ENCODE data around the gene NUDT16L1. TPM values are rescaled to one million over a fixed set of nuclear protein-coding genes. Genes with fewer than 3 reads are reported as not detected.

The NUDT16L1 gene
- polyA plus RNA-seq, 1 donor from 2014 or later, result 125 TPM

DNA sequence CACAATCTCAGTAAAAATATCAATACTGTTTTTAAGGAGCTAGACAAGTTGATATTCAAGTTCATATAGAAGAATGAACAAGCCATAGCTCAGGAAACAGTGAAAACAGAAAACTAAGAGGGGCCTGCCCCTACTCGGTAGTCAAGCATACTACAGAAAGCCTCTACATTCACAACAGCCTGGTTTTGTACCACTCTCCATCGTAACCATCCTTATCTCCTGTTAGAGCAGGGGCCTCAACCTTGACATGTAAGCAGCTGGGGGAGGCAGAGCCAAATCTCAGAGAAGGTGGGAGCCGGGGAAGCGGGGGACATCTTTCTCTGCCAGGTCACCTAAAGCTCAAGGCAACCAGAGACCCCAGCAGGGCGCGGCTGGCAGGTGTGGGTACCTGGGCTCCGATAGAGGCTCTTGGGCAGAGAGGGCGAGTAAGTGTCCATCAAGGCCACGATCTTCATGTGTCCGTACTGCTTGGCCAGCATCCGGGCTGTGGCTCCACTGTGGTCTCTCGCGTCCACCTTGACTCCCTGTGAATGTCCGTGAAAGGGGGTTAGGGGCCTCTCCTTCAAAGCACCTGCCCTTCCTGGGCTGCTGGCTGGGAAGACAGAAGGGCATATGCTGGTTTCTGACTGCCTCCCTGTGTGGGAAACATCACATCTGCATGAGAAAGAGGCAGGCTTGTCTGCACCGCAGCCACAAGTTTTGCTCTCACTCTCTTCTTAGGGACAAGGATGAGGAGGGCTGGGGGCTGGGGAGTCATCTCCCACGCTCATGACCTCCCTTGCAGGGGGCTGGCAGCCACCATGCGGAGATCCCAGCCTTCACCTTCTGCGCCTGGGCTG, 20.5 kb downstream of the NUDT16L1 start:
- no peaks in the 10 kb centered on the region for H3K9me2 ChIP-seq (ENCODE audit: insufficient read depth, low read length)
- no peak overlapping the region for H3K4me3 ChIP-seq (ENCODE audit: low read length)
- no peaks in the 10 kb centered on the region for H3K27me3 ChIP-seq (ENCODE audit: insufficient read depth, low read depth, low read length)
- no peaks in the 10 kb centered on the region for H3K36me3 ChIP-seq (ENCODE audit: insufficient read depth, low read length)
- no peaks in the 10 kb centered on the region for H3K79me2 ChIP-seq (replicated peaks; ENCODE audit: insufficient read depth, low read length)
- no peak overlapping the region for H2AFZ ChIP-seq (ENCODE audit: low read depth, low read length)
- H3K27ac ChIP-seq (ENCODE audit: low read length), result no peak overlapping the region
- no peak overlapping the region for H3K9ac ChIP-seq (ENCODE audit: low read length)
- H3F3A ChIP-seq (ENCODE audit: insufficient read depth, low read length, poor library complexity, severe bottlenecking), result no peaks in the 10 kb centered on the region
- no peaks in the 10 kb centered on the region for H3K9me3 ChIP-seq (ENCODE audit: low read length)
- no peaks in the 10 kb centered on the region for H4K20me1 ChIP-seq (ENCODE audit: insufficient read depth)
- no peak for TF ChIP-seq TAF1 (IDR thresholded peaks at IDR 0.05; ENCODE audit: low read depth)
- no peak overlapping the region for H3K4me2 ChIP-seq (ENCODE audit: low read length)

DNA sequence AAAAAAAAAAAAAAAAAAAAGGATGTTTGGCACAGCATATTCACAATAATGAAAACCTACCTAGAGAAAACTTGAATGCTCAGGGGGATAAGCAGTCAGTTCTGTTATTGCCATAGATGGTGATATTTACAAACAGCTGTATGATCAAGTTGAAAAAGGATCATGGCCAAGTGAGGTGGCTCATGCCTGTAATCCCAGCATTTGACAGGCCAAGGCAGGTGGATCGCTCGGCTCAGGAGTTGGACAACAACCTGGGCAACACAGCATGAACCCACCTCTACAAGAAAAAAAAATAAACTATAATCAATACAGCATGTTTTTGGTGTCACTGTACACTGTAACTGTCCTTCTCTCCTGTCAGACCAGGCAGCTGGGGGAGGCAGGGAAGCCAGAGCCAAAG, 21.6 kb downstream of the NUDT16L1 start:
- Histone ChIP-seq H3F3A (ENCODE audit: insufficient read depth, low read length, poor library complexity, severe bottlenecking) (no peaks in the 10 kb centered on the region), H4K20me1 (ENCODE audit: insufficient read depth) (no peaks in the 10 kb centered on the region), H3K27me3 (ENCODE audit: insufficient read depth, low read depth, low read length) (no peaks in the 10 kb centered on the region), H2AFZ (ENCODE audit: low read depth, low read length) (no peak overlapping the region), H3K4me2 (ENCODE audit: low read length) (no peak overlapping the region), H3K9ac (ENCODE audit: low read length) (no peak overlapping the region), H3K9me3 (ENCODE audit: low read length) (no peaks in the 10 kb centered on the region), H3K4me3 (ENCODE audit: low read length) (no peak overlapping the region), H3K9me2 (ENCODE audit: insufficient read depth, low read length) (no peaks in the 10 kb centered on the region), H3K27ac (ENCODE audit: low read length) (no peak overlapping the region), H3K36me3 (ENCODE audit: insufficient read depth, low read length) (no peaks in the 10 kb centered on the region), H3K79me2 (replicated peaks; ENCODE audit: insufficient read depth, low read length) (no peaks in the 10 kb centered on the region)
- TF ChIP-seq RAD21 (conservative IDR thresholded peaks at IDR 0.05), result no peak
- no peak for TF ChIP-seq EZH2 (IDR thresholded peaks at IDR 0.05; ENCODE audit: borderline replicate concordance, insufficient read depth, low read length, poor library complexity, severe bottlenecking)
- no peak for TF ChIP-seq MXI1 (conservative IDR thresholded peaks at IDR 0.05; ENCODE audit: poor library complexity, severe bottlenecking)
- no peak for TF ChIP-seq EP300 (conservative IDR thresholded peaks at IDR 0.05; ENCODE audit: poor library complexity, severe bottlenecking)
- no peak for TF ChIP-seq TAF1 (IDR thresholded peaks at IDR 0.05; ENCODE audit: low read depth)
- TF ChIP-seq SMC3 (conservative IDR thresholded peaks at IDR 0.05; ENCODE audit: poor library complexity), result no peak
- TF ChIP-seq, protein P1, sequence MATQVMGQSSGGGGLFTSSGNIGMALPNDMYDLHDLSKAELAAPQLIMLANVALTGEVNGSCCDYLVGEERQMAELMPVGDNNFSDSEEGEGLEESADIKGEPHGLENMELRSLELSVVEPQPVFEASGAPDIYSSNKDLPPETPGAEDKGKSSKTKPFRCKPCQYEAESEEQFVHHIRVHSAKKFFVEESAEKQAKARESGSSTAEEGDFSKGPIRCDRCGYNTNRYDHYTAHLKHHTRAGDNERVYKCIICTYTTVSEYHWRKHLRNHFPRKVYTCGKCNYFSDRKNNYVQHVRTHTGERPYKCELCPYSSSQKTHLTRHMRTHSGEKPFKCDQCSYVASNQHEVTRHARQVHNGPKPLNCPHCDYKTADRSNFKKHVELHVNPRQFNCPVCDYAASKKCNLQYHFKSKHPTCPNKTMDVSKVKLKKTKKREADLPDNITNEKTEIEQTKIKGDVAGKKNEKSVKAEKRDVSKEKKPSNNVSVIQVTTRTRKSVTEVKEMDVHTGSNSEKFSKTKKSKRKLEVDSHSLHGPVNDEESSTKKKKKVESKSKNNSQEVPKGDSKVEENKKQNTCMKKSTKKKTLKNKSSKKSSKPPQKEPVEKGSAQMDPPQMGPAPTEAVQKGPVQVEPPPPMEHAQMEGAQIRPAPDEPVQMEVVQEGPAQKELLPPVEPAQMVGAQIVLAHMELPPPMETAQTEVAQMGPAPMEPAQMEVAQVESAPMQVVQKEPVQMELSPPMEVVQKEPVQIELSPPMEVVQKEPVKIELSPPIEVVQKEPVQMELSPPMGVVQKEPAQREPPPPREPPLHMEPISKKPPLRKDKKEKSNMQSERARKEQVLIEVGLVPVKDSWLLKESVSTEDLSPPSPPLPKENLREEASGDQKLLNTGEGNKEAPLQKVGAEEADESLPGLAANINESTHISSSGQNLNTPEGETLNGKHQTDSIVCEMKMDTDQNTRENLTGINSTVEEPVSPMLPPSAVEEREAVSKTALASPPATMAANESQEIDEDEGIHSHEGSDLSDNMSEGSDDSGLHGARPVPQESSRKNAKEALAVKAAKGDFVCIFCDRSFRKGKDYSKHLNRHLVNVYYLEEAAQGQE (IDR thresholded peaks at IDR 0.05; ENCODE audit: borderline replicate concordance), result no peak
- TF ChIP-seq, protein P2, sequence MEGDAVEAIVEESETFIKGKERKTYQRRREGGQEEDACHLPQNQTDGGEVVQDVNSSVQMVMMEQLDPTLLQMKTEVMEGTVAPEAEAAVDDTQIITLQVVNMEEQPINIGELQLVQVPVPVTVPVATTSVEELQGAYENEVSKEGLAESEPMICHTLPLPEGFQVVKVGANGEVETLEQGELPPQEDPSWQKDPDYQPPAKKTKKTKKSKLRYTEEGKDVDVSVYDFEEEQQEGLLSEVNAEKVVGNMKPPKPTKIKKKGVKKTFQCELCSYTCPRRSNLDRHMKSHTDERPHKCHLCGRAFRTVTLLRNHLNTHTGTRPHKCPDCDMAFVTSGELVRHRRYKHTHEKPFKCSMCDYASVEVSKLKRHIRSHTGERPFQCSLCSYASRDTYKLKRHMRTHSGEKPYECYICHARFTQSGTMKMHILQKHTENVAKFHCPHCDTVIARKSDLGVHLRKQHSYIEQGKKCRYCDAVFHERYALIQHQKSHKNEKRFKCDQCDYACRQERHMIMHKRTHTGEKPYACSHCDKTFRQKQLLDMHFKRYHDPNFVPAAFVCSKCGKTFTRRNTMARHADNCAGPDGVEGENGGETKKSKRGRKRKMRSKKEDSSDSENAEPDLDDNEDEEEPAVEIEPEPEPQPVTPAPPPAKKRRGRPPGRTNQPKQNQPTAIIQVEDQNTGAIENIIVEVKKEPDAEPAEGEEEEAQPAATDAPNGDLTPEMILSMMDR (IDR thresholded peaks at IDR 0.05; ENCODE audit: poor library complexity, severe bottlenecking), result no peak
- no peak for TF ChIP-seq POLR2AphosphoS5 (IDR thresholded peaks at IDR 0.05)
